ENCODE results near the gene PCDHA6. TPM values are rescaled to one million over a fixed set of nuclear protein-coding genes. Genes with fewer than 3 reads are reported as not detected.
"Not testable (repeated sequence)": the region's sequence is repeated elsewhere in the genome, so short reads cannot be mapped to it uniquely, and the experiment has no call there.

Gene PCDHA6
- total RNA-seq, 1 donor from 2014 or later, result 0.20 TPM

DNA sequence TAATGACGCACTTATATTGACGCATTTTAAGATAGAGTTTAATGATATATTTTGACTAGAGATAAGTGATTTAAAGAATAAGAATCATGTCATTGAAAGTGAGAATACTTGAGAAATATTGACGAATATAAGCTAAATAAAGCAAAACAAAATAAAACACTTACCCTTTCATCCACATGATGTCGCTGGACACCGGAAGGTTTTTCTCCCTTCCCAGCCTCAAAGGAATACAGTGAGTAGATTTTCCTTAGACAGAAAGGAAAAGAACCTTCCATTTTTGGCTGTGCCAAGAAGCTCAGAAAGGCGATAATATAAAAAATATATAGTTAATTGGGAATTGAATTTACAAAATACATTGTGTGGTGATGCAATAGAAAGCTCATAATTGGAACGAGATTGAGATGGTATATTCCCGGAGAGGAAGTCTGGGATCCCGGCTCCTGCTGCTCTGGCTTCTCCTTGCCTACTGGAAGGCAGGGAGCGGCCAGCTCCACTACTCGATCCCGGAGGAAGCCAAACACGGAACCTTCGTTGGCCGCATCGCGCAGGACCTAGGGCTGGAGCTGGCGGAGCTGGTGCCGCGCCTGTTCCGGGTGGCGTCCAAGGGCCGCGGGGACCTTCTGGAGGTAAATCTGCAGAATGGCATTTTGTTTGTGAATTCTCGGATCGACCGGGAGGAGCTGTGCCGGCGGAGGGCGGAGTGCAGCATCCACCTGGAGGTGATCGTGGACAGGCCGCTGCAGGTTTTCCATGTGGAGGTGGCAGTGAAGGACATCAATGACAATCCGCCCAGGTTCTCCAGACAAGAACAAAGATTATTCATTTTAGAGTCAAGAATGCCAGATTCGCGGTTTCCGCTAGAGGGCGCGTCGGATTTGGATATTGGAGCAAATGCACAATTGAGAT is 6.1 kb upstream of the PCDHA6 start, which contains the start of gene PCDHA5:
Gene PCDHA5, plus strand, starts transcription at position 239 of the 906 bp plus-strand sequence.
- peak; percentile 21 to 43 for DNase-seq (ENCODE audit: low read depth in 2 of 2)

- no peak for DNase-seq (ENCODE audit: low read depth in 2 of 2)
Observed at GRCh38 chr5:140822281-140822629, 5.5 kb upstream of the PCDHA6 start.

DNA sequence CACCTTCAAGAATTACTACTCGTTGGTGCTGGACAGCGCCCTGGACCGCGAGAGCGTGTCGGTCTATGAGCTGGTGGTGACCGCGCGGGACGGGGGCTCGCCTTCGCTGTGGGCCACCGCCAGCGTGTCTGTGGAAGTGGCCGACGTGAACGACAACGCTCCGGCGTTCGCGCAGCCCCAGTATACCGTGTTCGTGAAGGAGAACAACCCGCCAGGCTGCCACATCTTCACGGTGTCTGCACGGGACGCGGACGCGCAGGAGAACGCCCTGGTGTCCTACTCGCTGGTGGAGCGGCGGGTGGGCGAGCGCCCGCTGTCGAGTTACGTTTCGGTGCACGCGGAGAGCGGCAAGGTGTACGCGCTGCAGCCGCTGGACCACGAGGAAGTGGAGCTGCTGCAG is 4.8 kb upstream of the PCDHA6 start:
- not testable (repeated sequence) for DNase-seq (ENCODE audit: low read depth in 2 of 2)

DNA sequence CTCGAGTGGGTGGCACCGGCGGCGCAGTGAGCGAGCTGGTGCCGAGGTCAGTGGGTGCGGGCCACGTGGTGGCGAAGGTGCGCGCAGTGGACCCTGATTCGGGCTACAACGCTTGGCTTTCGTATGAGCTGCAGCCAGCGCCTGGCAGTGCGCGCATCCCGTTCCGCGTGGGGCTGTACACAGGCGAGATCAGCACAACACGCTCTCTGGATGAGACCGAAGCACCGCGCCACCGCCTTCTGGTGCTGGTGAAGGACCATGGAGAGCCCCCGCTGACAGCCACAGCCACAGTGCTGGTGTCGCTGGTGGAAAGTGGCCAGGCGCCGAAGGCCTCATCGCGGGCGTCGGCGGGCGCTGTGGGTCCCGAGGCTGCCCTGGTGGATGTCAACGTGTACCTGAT is 4.3 kb upstream of the PCDHA6 start:
- DNase-seq (ENCODE audit: low read depth in 2 of 2), result no peak

GRCh38 chr5:140828362-140828737 is 590 bp downstream of the PCDHA6 start:
- no peak for DNase-seq (ENCODE audit: low read depth in 2 of 2)

DNA sequence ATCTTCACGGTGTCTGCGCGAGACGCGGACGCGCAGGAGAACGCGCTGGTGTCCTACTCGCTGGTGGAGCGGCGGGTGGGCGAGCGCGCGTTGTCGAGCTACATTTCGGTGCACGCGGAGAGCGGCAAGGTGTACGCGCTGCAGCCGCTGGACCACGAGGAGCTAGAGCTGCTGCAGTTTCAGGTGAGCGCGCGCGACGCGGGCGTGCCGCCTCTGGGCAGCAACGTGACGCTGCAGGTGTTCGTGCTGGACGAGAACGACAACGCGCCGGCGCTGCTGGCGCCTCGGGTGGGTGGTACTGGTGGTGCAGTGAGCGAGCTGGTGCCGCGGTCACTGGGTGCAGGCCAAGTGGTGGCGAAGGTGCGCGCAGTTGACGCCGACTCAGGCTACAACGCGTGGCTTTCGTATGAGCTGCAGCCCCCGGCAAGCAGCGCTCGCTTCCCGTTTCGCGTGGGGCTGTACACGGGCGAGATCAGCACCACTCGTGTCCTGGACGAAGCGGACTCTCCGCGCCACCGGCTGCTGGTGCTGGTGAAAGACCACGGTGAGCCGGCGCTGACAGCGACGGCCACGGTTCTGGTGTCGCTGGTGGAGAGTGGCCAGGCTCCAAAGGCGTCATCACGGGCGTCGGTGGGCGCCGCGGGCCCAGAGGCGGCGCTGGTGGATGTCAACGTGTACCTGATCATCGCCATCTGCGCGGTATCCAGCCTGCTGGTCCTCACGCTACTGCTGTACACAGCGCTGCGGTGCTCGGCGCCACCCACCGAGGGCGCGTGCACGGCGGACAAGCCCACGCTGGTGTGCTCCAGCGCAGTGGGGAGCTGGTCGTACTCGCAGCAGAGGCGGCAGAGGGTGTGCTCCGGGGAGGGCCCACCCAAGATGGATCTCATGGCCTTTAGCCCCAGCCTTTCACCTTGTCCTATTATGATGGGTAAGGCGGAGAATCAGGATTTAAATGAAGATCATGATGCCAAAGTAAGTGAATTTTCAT is 2.0 kb downstream of the PCDHA6 start:
- DNase-seq (ENCODE audit: low read depth in 2 of 2), result not testable (repeated sequence)

- DNase-seq (ENCODE audit: low read depth in 2 of 2), result peak; percentile 28 to 36
Observed at GRCh38 chr5:140833993-140834392, 6.2 kb downstream of the PCDHA6 start, which contains the start of gene PCDHA7. TSS of gene PCDHA7 (plus strand) at chr5:140834269. CDS start at chr5:140834384, 115 bp downstream.

- DNase-seq (ENCODE audit: low read depth in 2 of 2), result not testable (repeated sequence)
Observed at GRCh38 chr5:140834439-140835008, 6.8 kb downstream of the PCDHA6 start.

GRCh38 chr5:140835622-140836510 is 8.1 kb downstream of the PCDHA6 start:
- no peak for DNase-seq (ENCODE audit: low read depth in 2 of 2)

DNA sequence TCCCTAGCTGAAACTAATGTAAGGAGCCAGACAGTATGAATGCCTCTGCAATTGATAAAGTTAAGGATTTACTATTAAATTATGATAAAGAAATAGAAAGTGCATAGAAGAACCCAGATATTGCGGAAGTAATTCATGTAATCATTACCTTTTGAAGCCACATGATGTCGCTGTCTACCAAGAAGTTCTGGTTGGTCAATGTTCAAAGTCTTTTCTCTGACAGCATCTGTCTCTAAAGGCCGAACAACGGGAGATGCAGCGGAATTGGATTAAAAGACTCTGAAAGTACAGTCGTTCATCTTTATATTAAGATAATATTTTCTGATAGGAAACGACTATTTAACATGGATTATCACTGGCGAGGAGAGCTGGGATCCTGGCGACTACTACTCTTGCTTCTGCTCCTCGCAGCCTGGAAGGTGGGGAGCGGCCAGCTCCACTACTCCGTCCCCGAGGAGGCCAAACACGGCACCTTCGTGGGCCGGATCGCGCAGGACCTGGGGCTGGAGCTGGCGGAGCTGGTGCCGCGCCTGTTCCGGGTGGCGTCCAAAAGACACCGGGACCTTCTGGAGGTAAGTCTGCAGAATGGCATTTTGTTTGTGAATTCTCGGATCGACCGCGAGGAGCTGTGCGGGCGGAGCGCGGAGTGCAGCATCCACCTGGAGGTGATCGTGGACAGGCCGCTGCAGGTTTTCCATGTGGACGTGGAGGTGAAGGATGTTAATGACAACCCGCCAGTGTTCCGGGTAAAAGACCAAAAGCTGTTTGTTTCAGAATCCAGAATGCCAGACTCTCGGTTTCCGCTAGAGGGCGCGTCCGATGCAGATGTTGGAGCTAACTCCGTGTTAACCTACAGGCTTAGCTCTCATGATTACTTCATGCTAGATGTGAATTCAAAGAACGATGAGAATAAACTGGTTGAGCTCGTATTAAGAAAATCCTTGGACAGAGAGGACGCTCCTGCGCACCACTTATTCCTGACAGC is 13.5 kb downstream of the PCDHA6 start, which contains the start of gene PCDHA8:
Gene PCDHA8, plus strand, starts transcription at position 210 of the 985 bp plus-strand sequence. Its CDS starts 135 bp downstream, at position 345.
- DNase-seq (ENCODE audit: low read depth in 2 of 2), result peak in 1 of 2 donors; percentile 52

- DNase-seq (ENCODE audit: low read depth in 2 of 2), result no peak
Observed at GRCh38 chr5:140842798-140843733, 15.3 kb downstream of the PCDHA6 start.

- DNase-seq (ENCODE audit: low read depth in 2 of 2), result not testable (repeated sequence)
Observed at GRCh38 chr5:140848139-140849102, 20.7 kb downstream of the PCDHA6 start, which contains the start of gene PCDHA9. TSS of gene PCDHA9 (plus strand) at chr5:140848382. CDS start at chr5:140848496, 114 bp downstream.

DNA sequence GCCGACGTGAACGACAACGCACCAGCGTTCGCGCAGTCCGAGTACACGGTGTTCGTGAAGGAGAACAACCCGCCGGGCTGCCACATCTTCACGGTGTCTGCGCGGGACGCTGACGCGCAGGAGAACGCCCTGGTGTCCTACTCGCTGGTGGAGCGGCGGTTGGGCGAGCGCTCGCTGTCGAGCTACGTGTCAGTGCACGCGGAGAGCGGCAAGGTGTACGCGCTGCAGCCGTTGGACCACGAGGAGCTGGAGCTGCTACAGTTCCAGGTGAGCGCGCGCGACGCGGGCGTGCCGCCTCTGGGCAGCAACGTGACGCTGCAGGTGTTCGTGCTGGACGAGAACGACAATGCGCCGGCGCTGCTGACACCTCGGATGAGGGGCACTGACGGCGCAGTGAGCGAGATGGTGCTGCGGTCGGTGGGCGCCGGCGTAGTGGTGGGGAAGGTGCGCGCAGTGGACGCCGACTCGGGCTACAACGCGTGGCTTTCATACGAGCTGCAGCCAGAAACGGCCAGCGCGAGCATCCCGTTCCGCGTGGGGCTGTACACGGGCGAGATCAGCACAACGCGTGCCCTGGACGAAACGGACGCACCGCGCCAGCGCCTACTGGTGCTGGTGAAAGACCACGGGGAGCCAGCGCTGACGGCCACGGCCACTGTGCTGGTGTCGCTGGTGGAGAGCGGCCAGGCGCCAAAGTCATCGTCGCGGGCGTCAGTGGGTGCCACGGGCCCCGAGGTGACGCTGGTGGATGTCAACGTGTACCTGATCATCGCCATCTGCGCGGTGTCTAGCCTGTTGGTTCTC is 22.3 kb downstream of the PCDHA6 start:
- not testable (repeated sequence) for DNase-seq (ENCODE audit: low read depth in 2 of 2)

DNA sequence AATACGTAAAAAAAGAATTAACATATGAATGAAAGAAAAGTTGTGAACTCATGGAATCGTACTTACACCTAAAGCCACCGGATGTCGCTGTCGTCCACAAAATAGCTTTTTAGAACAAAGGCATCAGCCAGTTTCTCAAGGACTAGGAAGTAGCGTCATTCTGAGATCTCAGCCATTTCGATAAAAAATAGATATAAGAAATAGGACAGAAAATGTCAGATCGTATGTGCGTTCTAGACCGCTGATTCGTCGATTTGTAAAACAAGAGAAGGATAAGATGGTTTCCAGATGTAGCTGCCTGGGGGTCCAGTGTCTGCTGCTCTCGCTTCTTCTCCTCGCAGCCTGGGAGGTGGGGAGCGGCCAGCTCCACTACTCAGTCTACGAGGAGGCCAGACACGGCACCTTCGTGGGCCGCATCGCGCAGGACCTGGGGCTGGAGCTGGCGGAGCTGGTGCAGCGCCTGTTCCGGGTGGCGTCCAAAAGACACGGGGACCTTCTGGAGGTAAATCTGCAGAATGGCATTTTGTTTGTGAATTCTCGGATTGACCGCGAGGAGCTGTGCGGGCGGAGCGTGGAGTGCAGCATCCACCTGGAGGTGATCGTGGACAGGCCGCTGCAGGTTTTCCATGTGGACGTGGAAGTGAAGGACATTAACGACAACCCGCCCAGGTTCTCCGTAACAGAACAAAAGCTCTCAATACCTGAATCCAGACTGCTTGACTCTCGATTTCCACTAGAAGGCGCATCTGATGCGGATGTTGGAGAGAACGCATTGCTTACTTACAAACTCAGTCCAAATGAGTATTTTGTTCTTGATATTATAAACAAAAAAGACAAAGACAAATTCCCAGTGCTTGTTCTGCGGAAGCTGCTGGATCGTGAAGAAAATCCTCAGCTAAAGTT is 28.3 kb downstream of the PCDHA6 start, which contains the start of gene PCDHA10:
Gene PCDHA10, plus strand, starts transcription at position 126 of the 903 bp plus-strand sequence. Its CDS starts 152 bp downstream, at position 278.
- DNase-seq (ENCODE audit: low read depth in 2 of 2), result no peak
